NCI-H526 treated with DMSO at 0.1 percent for 48 hours (cell line): ENCODE data around the gene SLITRK5.

Experiments used
- DNase-seq: peaks from one replicate; lab custom pipeline; 2025; lab: John Stamatoyannopoulos, UW

The SLITRK5 gene

GRCh38 chr13:87709947-87710346 is 38.8 kb downstream of the SLITRK5 start:
- DNase-seq = no peak

- DNase-seq = no peak
These were observed 40.8 kb downstream of the SLITRK5 start for GRCh38 chr13:87712012-87712411.
